HepG2 (cell line): ENCODE measurements around the gene CHTF18. TPM values are rescaled to one million over a fixed set of nuclear protein-coding genes. Genes with fewer than 3 reads are reported as not detected.

ENCODE experiments used
- PAF1 ChIP-seq: IDR thresholded peaks from 2 replicates; pipeline ENCODE4 v1.6.1; 2016; ENCODE audit warnings: missing genetic modification reagents, missing compliant biosample characterization
- ZNF225 ChIP-seq: sonication (generic); formaldehyde crosslinking; IDR thresholded peaks from 2 replicates; pipeline ENCODE4 v1.4.0; 2020; ENCODE audit warnings: mild to moderate bottlenecking, missing genetic modification reagents
- polyA plus RNA-seq, 8 experiments: library from polyadenylated mRNA; depleted of rRNA in 3 of 8; stranded (reverse) in 7 of 8; unstranded in 1 of 8; fragments of >200 nt; fragmentation: Illumina TruSeq in 4 of 8; extraction: Trizol in 4 of 8; gene quantifications; 2 replicates each; pipeline versions ENCODE4 v1.2.1 to v1.2.3, GENCODE V29; 2011 to 2016; ENCODE audit warnings: low read depth in 4 of 8, missing spikeins in 1 of 8, mixed read lengths in 1 of 8; ENCODE audit not compliant: insufficient read depth in 1 of 8
- total RNA-seq, 5 experiments: library from RNA; depleted of rRNA; stranded (reverse); fragments of >200 nt; fragmentation: Illumina TruSeq; extraction: Trizol; gene quantifications; 2 replicates each; pipeline ENCODE4 v1.2.3, GENCODE V29; 2016; ENCODE audit warnings: low read depth in 1 of 5
- TF ChIP-seq, protein P1 (sequence below): sonication (generic); formaldehyde crosslinking; IDR thresholded peaks from 2 replicates; pipeline ENCODE4 v1.5.0; 2020; ENCODE audit warnings: mild to moderate bottlenecking, missing genetic modification reagents, borderline replicate concordance
- TF ChIP-seq, protein P2 (sequence below): sonication (generic); formaldehyde crosslinking; IDR thresholded peaks from 2 replicates; pipeline ENCODE4 v1.8.1; 2023; ENCODE audit warnings: missing genetic modification reagents, inconsistent platforms, borderline replicate concordance
- TF ChIP-seq, protein P3 (sequence below): sonication (generic); formaldehyde crosslinking; IDR thresholded peaks from 2 replicates; pipeline ENCODE4 v1.5.1; 2020; ENCODE audit warnings: mild to moderate bottlenecking, missing genetic modification reagents, borderline replicate concordance
- TF ChIP-seq, protein P4 (sequence below): sonication (generic); formaldehyde crosslinking; conservative IDR thresholded peaks from 2 replicates; pipeline ENCODE4 v1.4.0; 2020; ENCODE audit warnings: missing genetic modification reagents
- TF ChIP-seq, protein P5 (sequence below): sonication (generic); formaldehyde crosslinking; IDR thresholded peaks from 2 replicates; pipeline ENCODE4 v1.4.0; 2020; ENCODE audit warnings: mild to moderate bottlenecking, missing genetic modification reagents
- TF ChIP-seq, protein P6 (sequence below): IDR thresholded peaks from 2 replicates; pipeline ENCODE4 v1.6.1; 2018; ENCODE audit warnings: missing genetic modification reagents

The CHTF18 gene
- total and polyA plus RNA-seq, 2 of the 13 experiments (the other 11 are each of a cell fraction or from before 2014, with no cell fraction given), result 8.6 to 22.9 TPM

DNA sequence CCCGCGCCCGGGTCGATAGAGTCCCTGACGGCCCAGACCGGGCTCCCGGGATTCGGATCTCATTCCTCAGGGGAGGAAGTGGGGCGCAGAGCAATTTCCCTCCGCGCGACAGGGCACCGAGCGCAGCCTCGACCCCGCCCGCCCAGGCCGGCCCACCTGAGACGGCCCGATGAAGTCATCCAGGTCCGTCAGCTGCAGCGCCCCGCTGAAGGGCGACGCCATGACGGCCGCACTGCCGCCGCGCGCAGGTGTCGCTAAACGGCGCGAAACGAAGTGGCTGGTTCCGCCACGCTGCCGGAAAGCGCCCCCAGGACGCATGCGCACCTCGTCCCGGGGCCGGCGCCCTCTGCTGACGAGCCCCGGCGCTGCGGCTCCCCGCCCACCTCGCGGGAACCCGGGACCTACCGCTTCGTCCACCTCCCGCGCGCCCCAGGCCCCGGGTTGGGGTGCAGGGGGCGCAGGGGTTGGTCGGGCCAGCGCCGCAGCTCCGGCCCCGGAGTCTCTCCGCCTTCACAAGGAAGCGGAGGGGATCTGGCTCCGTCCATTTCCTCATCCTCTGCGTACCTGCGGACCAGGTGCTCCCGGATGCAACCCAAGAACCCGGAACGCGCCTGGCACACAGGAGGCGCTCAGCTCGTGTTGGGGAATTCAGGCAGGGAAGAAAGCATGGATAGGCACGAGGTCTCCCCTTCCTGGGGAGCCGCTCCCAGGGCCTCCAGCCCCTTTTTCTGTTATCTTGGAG is 47.5 kb upstream of the CHTF18 start, which contains the start of gene CIAO3 (continued):
- TF ChIP-seq, protein P1, sequence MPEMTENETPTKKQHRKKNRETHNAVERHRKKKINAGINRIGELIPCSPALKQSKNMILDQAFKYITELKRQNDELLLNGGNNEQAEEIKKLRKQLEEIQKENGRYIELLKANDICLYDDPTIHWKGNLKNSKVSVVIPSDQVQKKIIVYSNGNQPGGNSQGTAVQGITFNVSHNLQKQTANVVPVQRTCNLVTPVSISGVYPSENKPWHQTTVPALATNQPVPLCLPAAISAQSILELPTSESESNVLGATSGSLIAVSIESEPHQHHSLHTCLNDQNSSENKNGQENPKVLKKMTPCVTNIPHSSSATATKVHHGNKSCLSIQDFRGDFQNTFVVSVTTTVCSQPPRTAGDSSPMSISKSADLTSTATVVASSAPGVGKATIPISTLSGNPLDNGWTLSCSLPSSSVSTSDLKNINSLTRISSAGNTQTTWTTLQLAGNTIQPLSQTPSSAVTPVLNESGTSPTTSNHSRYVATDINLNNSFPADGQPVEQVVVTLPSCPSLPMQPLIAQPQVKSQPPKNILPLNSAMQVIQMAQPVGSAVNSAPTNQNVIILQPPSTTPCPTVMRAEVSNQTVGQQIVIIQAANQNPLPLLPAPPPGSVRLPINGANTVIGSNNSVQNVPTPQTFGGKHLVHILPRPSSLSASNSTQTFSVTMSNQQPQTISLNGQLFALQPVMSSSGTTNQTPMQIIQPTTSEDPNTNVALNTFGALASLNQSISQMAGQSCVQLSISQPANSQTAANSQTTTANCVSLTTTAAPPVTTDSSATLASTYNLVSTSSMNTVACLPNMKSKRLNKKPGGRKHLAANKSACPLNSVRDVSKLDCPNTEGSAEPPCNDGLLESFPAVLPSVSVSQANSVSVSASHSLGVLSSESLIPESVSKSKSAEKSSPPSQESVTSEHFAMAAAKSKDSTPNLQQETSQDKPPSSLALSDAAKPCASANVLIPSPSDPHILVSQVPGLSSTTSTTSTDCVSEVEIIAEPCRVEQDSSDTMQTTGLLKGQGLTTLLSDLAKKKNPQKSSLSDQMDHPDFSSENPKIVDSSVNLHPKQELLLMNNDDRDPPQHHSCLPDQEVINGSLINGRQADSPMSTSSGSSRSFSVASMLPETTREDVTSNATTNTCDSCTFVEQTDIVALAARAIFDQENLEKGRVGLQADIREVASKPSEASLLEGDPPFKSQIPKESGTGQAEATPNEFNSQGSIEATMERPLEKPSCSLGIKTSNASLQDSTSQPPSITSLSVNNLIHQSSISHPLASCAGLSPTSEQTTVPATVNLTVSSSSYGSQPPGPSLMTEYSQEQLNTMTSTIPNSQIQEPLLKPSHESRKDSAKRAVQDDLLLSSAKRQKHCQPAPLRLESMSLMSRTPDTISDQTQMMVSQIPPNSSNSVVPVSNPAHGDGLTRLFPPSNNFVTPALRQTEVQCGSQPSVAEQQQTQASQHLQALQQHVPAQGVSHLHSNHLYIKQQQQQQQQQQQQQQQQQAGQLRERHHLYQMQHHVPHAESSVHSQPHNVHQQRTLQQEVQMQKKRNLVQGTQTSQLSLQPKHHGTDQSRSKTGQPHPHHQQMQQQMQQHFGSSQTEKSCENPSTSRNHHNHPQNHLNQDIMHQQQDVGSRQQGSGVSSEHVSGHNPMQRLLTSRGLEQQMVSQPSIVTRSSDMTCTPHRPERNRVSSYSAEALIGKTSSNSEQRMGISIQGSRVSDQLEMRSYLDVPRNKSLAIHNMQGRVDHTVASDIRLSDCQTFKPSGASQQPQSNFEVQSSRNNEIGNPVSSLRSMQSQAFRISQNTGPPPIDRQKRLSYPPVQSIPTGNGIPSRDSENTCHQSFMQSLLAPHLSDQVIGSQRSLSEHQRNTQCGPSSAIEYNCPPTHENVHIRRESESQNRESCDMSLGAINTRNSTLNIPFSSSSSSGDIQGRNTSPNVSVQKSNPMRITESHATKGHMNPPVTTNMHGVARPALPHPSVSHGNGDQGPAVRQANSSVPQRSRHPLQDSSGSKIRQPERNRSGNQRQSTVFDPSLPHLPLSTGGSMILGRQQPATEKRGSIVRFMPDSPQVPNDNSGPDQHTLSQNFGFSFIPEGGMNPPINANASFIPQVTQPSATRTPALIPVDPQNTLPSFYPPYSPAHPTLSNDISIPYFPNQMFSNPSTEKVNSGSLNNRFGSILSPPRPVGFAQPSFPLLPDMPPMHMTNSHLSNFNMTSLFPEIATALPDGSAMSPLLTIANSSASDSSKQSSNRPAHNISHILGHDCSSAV, result no peak
- TF ChIP-seq ZNF225 (no peak; the same call in 1 of the 2 replicates), PAF1 (no peak)
- TF ChIP-seq, protein P2, sequence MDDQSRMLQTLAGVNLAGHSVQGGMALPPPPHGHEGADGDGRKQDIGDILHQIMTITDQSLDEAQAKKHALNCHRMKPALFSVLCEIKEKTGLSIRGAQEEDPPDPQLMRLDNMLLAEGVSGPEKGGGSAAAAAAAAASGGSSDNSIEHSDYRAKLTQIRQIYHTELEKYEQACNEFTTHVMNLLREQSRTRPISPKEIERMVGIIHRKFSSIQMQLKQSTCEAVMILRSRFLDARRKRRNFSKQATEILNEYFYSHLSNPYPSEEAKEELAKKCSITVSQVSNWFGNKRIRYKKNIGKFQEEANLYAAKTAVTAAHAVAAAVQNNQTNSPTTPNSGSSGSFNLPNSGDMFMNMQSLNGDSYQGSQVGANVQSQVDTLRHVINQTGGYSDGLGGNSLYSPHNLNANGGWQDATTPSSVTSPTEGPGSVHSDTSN, result no peak
- TF ChIP-seq, protein P3, sequence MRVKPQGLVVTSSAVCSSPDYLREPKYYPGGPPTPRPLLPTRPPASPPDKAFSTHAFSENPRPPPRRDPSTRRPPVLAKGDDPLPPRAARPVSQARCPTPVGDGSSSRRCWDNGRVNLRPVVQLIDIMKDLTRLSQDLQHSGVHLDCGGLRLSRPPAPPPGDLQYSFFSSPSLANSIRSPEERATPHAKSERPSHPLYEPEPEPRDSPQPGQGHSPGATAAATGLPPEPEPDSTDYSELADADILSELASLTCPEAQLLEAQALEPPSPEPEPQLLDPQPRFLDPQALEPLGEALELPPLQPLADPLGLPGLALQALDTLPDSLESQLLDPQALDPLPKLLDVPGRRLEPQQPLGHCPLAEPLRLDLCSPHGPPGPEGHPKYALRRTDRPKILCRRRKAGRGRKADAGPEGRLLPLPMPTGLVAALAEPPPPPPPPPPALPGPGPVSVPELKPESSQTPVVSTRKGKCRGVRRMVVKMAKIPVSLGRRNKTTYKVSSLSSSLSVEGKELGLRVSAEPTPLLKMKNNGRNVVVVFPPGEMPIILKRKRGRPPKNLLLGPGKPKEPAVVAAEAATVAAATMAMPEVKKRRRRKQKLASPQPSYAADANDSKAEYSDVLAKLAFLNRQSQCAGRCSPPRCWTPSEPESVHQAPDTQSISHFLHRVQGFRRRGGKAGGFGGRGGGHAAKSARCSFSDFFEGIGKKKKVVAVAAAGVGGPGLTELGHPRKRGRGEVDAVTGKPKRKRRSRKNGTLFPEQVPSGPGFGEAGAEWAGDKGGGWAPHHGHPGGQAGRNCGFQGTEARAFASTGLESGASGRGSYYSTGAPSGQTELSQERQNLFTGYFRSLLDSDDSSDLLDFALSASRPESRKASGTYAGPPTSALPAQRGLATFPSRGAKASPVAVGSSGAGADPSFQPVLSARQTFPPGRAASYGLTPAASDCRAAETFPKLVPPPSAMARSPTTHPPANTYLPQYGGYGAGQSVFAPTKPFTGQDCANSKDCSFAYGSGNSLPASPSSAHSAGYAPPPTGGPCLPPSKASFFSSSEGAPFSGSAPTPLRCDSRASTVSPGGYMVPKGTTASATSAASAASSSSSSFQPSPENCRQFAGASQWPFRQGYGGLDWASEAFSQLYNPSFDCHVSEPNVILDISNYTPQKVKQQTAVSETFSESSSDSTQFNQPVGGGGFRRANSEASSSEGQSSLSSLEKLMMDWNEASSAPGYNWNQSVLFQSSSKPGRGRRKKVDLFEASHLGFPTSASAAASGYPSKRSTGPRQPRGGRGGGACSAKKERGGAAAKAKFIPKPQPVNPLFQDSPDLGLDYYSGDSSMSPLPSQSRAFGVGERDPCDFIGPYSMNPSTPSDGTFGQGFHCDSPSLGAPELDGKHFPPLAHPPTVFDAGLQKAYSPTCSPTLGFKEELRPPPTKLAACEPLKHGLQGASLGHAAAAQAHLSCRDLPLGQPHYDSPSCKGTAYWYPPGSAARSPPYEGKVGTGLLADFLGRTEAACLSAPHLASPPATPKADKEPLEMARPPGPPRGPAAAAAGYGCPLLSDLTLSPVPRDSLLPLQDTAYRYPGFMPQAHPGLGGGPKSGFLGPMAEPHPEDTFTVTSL (CRISPR knock-in tag), result no peak
- TF ChIP-seq, protein P4, sequence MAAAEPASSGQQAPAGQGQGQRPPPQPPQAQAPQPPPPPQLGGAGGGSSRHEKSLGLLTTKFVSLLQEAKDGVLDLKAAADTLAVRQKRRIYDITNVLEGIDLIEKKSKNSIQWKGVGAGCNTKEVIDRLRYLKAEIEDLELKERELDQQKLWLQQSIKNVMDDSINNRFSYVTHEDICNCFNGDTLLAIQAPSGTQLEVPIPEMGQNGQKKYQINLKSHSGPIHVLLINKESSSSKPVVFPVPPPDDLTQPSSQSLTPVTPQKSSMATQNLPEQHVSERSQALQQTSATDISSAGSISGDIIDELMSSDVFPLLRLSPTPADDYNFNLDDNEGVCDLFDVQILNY (CRISPR knock-in tag), result peak; percentile 84
- TF ChIP-seq, protein P5, sequence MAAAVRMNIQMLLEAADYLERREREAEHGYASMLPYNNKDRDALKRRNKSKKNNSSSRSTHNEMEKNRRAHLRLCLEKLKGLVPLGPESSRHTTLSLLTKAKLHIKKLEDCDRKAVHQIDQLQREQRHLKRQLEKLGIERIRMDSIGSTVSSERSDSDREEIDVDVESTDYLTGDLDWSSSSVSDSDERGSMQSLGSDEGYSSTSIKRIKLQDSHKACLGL, result peak; percentile 80
- TF ChIP-seq, protein P6, sequence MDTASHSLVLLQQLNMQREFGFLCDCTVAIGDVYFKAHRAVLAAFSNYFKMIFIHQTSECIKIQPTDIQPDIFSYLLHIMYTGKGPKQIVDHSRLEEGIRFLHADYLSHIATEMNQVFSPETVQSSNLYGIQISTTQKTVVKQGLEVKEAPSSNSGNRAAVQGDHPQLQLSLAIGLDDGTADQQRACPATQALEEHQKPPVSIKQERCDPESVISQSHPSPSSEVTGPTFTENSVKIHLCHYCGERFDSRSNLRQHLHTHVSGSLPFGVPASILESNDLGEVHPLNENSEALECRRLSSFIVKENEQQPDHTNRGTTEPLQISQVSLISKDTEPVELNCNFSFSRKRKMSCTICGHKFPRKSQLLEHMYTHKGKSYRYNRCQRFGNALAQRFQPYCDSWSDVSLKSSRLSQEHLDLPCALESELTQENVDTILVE (CRISPR knock-in tag), result peak; percentile 84
